ENCODE results near the gene ADRB2.

DNA sequence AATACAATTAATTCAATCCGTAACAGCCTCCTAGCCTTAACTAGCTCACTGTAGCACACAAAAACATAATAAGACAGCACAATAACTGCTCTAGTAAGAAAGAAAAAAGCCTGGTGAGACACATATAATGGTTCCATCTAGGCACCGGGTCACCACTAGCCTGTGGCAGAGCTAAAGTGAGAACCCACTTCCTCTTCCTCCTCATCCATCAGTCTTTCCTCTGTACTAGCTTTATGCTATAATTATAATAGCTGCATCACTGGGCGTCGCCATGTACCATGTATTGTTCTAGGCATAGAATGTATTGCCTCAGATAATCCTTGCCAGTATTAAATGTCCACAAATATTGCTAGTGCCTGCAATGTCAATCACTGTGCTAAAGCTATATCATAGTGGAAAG lies 23.1 kb downstream of the ADRB2 start:
- TF ChIP-seq SP1 (IDR thresholded peaks at IDR 0.05; ENCODE audit: low read depth) (no peak), POLR2A (IDR thresholded peaks at IDR 0.05; ENCODE audit: borderline replicate concordance, extremely low read depth, insufficient read depth, insufficient read length) (no peak)

All from HCT116 (cell line).